WTC11 (cell line): Measurements from ENCODE around the gene ADRA2C. TPM values are rescaled to one million over a fixed set of nuclear protein-coding genes. Genes with fewer than 3 reads are reported as not detected.

Experiments
- ATAC-seq: fragments of 200-7000 bp; cut with Tn5 transposase; 2 replicates; pipeline ENCODE4 v1.10.0; 2021; ENCODE audit warnings: mild to moderate bottlenecking, moderate library complexity
- CTCF ChIA-PET: fragments of 300-600 bp; sonication (Branson Sonifier 250); formaldehyde crosslinking; loops from one replicate; lab custom pipeline; 2021; ENCODE audit warnings: antibody characterized with exemption; lab: Charles Lee
- POLR2A ChIA-PET: fragments of 350-600 bp; sonication (Branson Sonifier 250); formaldehyde crosslinking; loops from one replicate; lab custom pipeline; 2021; ENCODE audit warnings: antibody characterized with exemption; lab: Charles Lee
- DNase-seq: peaks from one replicate; pipeline ENCODE4 v3.0.0; 2021; ENCODE audit warnings: low spot score
- H3K27ac Mint-ChIP-seq: 2 replicates; pipeline ENCODE4 v1.8.0; 2021; ENCODE audit warnings: mixed read lengths
- H3K27me3 Mint-ChIP-seq: 2 replicates; pipeline ENCODE4 v1.8.0; 2021; ENCODE audit warnings: low read depth, mild to moderate bottlenecking, moderate library complexity, mixed read lengths
- H3K36me3 Mint-ChIP-seq: 2 replicates; pipeline ENCODE4 v1.8.0; 2021; ENCODE audit warnings: mixed read lengths
- H3K4me1 Mint-ChIP-seq: 2 replicates; pipeline ENCODE4 v1.8.0; 2022; ENCODE audit warnings: mixed read lengths
- H3K4me3 Mint-ChIP-seq: 2 replicates; pipeline ENCODE4 v1.8.0; 2021; ENCODE audit warnings: mild to moderate bottlenecking, moderate library complexity, mixed read lengths
- H3K9me3 Mint-ChIP-seq: 2 replicates; pipeline ENCODE4 v1.8.0; 2021; ENCODE audit warnings: mixed read lengths
- ATF1 ChIP-seq: sonication (generic); formaldehyde crosslinking; IDR thresholded peaks from 2 replicates; pipeline ENCODE4 v1.8.1; 2023; ENCODE audit warnings: mild to moderate bottlenecking, moderate library complexity, missing genetic modification reagents
- CREM ChIP-seq: sonication (generic); formaldehyde crosslinking; IDR thresholded peaks from 2 replicates; pipeline ENCODE4 v1.8.1; 2022; ENCODE audit warnings: mild to moderate bottlenecking, missing genetic modification reagents, moderate library complexity
- ELF4 ChIP-seq: sonication (generic); formaldehyde crosslinking; IDR thresholded peaks from 2 replicates; pipeline ENCODE4 v1.8.1; 2022; ENCODE audit warnings: low read depth, mild to moderate bottlenecking, moderate library complexity, missing genetic modification reagents
- GTF2I ChIP-seq: fragments of 250-450 bp; sonication (Bioruptor Pico); conservative IDR thresholded peaks from 2 replicates; pipeline ENCODE4 v1.4.0; 2021; ENCODE audit warnings: mild to moderate bottlenecking
- IRF1 ChIP-seq: sonication (generic); formaldehyde crosslinking; IDR thresholded peaks from 2 replicates; pipeline ENCODE4 v1.8.0; 2023; ENCODE audit warnings: missing genetic modification reagents
- PRRX2 ChIP-seq: fragments of 250-450 bp; sonication (Bioruptor Pico); IDR thresholded peaks from 2 replicates; pipeline ENCODE4 v1.8.0; 2021; ENCODE audit warnings: mild to moderate bottlenecking
- RORB ChIP-seq: fragments of 250-450 bp; sonication (Bioruptor Pico); IDR thresholded peaks from 2 replicates; pipeline ENCODE4 v1.9.0; 2021; ENCODE audit warnings: mild to moderate bottlenecking
- SOX15 ChIP-seq: fragments of 250-450 bp; sonication (Bioruptor Pico); IDR thresholded peaks from 2 replicates; pipeline ENCODE4 v1.9.0; 2021; ENCODE audit warnings: mild to moderate bottlenecking
- STAT6 ChIP-seq: sonication (generic); formaldehyde crosslinking; conservative IDR thresholded peaks from 2 replicates; pipeline ENCODE4 v1.8.1; 2023; ENCODE audit warnings: mild to moderate bottlenecking, low read depth, missing genetic modification reagents, moderate library complexity
- TP53 ChIP-seq: sonication (generic); formaldehyde crosslinking; IDR thresholded peaks from 2 replicates; pipeline ENCODE4 v1.8.1; 2023; ENCODE audit warnings: mild to moderate bottlenecking, missing genetic modification reagents
- USF1 ChIP-seq: sonication (generic); formaldehyde crosslinking; IDR thresholded peaks from 2 replicates; pipeline ENCODE4 v1.8.0; 2022; ENCODE audit warnings: mild to moderate bottlenecking, missing genetic modification reagents
- ZBTB43 ChIP-seq: sonication (generic); formaldehyde crosslinking; IDR thresholded peaks from 2 replicates; pipeline ENCODE4 v1.8.1; 2023; ENCODE audit warnings: mild to moderate bottlenecking, missing genetic modification reagents
- ZNF138 ChIP-seq: sonication (generic); formaldehyde crosslinking; conservative IDR thresholded peaks from 2 replicates; pipeline ENCODE4 v1.8.1; 2022; ENCODE audit warnings: mild to moderate bottlenecking, moderate library complexity, missing genetic modification reagents
- ZNF232 ChIP-seq: sonication (generic); formaldehyde crosslinking; IDR thresholded peaks from 2 replicates; pipeline ENCODE4 v1.8.0; 2022; ENCODE audit warnings: mild to moderate bottlenecking, missing genetic modification reagents
- ZNF317 ChIP-seq: sonication (generic); formaldehyde crosslinking; IDR thresholded peaks from 2 replicates; pipeline ENCODE4 v1.8.1; 2023; ENCODE audit warnings: low read depth, mild to moderate bottlenecking, moderate library complexity, missing genetic modification reagents, borderline replicate concordance
- ZNF423 ChIP-seq: fragments of 250-450 bp; sonication (Bioruptor Pico); IDR thresholded peaks from 2 replicates; pipeline ENCODE4 v2.1.2; 2022; ENCODE audit warnings: mild to moderate bottlenecking, moderate library complexity
- total RNA-seq: library from RNA; stranded (reverse); gene quantifications from 3 replicates; pipeline ENCODE4 v1.2.3, GENCODE V29; 2021
- TF ChIP-seq, protein P1 (sequence below): sonication (generic); formaldehyde crosslinking; IDR thresholded peaks from 2 replicates; pipeline ENCODE4 v1.8.1; 2022; ENCODE audit warnings: low read depth, mild to moderate bottlenecking, moderate library complexity, missing genetic modification reagents, borderline replicate concordance
- TF ChIP-seq, protein P2 (sequence below): fragments of 250-450 bp; sonication (Bioruptor Pico); IDR thresholded peaks from 2 replicates; pipeline ENCODE4 v1.9.0; 2021; ENCODE audit warnings: mild to moderate bottlenecking
- TF ChIP-seq, protein P3 (sequence below): sonication (generic); formaldehyde crosslinking; IDR thresholded peaks from 2 replicates; pipeline ENCODE4 v1.8.1; 2022; ENCODE audit warnings: low read depth, missing genetic modification reagents, borderline replicate concordance
- TF ChIP-seq, protein P4 (sequence below): fragments of 250-450 bp; sonication (Bioruptor Pico); conservative IDR thresholded peaks from 2 replicates; pipeline ENCODE4 v1.9.0; 2021; ENCODE audit warnings: mild to moderate bottlenecking

The ADRA2C gene
- total RNA-seq, 1 experiment from 2014 or later = 21.8 TPM

GRCh38 chr4:3809028-3809427 lies 42.8 kb downstream of the ADRA2C start:
- H3K27ac Mint-ChIP-seq = no peak overlapping the region
- ChIA-PET CTCF (interaction anchor here (0.6 to 2.4 kb wide), 8 partner anchors 16 to 1084 kb away, joined by 3 to 14 read pairs (median 4); no protein-coding TSS in a partner anchor), POLR2A (no interaction called here)
- H3K4me3 Mint-ChIP-seq = no peak overlapping the region
- no peaks in the 10 kb centered on the region for H3K36me3 Mint-ChIP-seq
- ATAC-seq = no peak
- peaks cover 5% of the 10 kb centered on the region; the same call in 1 of the 2 replicates for H3K27me3 Mint-ChIP-seq
- peaks cover 3% of the 10 kb centered on the region; the same call in 1 of the 2 replicates for H3K9me3 Mint-ChIP-seq
- DNase-seq = no peak
- peaks cover 18% of the 10 kb centered on the region for H3K4me1 Mint-ChIP-seq
- TF ChIP-seq CREM (no peak), ATF1 (CRISPR knock-in tag) (no peak), USF1 (no peak), ZNF423 (no peak), ELF4 (CRISPR knock-in tag) (no peak), SOX15 (CRISPR knock-in tag) (no peak), ZNF232 (CRISPR knock-in tag) (no peak), IRF1 (CRISPR knock-in tag) (no peak), PRRX2 (CRISPR knock-in tag) (no peak), GTF2I (CRISPR knock-in tag) (no peak), RORB (CRISPR knock-in tag) (no peak), ZNF317 (CRISPR knock-in tag) (no peak)
- TF ChIP-seq, protein P1, sequence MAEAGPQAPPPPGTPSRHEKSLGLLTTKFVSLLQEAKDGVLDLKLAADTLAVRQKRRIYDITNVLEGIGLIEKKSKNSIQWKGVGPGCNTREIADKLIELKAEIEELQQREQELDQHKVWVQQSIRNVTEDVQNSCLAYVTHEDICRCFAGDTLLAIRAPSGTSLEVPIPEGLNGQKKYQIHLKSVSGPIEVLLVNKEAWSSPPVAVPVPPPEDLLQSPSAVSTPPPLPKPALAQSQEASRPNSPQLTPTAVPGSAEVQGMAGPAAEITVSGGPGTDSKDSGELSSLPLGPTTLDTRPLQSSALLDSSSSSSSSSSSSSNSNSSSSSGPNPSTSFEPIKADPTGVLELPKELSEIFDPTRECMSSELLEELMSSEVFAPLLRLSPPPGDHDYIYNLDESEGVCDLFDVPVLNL (CRISPR knock-in tag) = no peak
- TF ChIP-seq, protein P2, sequence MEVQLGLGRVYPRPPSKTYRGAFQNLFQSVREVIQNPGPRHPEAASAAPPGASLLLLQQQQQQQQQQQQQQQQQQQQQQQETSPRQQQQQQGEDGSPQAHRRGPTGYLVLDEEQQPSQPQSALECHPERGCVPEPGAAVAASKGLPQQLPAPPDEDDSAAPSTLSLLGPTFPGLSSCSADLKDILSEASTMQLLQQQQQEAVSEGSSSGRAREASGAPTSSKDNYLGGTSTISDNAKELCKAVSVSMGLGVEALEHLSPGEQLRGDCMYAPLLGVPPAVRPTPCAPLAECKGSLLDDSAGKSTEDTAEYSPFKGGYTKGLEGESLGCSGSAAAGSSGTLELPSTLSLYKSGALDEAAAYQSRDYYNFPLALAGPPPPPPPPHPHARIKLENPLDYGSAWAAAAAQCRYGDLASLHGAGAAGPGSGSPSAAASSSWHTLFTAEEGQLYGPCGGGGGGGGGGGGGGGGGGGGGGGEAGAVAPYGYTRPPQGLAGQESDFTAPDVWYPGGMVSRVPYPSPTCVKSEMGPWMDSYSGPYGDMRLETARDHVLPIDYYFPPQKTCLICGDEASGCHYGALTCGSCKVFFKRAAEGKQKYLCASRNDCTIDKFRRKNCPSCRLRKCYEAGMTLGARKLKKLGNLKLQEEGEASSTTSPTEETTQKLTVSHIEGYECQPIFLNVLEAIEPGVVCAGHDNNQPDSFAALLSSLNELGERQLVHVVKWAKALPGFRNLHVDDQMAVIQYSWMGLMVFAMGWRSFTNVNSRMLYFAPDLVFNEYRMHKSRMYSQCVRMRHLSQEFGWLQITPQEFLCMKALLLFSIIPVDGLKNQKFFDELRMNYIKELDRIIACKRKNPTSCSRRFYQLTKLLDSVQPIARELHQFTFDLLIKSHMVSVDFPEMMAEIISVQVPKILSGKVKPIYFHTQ = no peak
- TF ChIP-seq, protein P3, sequence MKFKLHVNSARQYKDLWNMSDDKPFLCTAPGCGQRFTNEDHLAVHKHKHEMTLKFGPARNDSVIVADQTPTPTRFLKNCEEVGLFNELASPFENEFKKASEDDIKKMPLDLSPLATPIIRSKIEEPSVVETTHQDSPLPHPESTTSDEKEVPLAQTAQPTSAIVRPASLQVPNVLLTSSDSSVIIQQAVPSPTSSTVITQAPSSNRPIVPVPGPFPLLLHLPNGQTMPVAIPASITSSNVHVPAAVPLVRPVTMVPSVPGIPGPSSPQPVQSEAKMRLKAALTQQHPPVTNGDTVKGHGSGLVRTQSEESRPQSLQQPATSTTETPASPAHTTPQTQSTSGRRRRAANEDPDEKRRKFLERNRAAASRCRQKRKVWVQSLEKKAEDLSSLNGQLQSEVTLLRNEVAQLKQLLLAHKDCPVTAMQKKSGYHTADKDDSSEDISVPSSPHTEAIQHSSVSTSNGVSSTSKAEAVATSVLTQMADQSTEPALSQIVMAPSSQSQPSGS (CRISPR knock-in tag) = no peak

GRCh38 chr4:3809451-3810110 lies 43.4 kb downstream of the ADRA2C start:
- ATAC-seq (0 out of 2 replicates have a peak, but pooled peaks have one; percentile 16), DNase-seq (no peak)
- no peak overlapping the region for H3K4me3 Mint-ChIP-seq
- ChIA-PET POLR2A (no interaction called here), CTCF (interaction anchor here (0.6 to 2.4 kb wide), 12 partner anchors 17 to 1084 kb away, joined by 3 to 14 read pairs (median 4); no protein-coding TSS in a partner anchor)
- H3K36me3 Mint-ChIP-seq = no peaks in the 10 kb centered on the region
- H3K9me3 Mint-ChIP-seq = peaks cover 4% of the 10 kb centered on the region; the same call in 1 of the 2 replicates
- H3K4me1 Mint-ChIP-seq = peaks cover 16% of the 10 kb centered on the region
- H3K27me3 Mint-ChIP-seq = peaks cover 5% of the 10 kb centered on the region; the same call in 1 of the 2 replicates
- no peak overlapping the region for H3K27ac Mint-ChIP-seq
- TF ChIP-seq, protein P4, sequence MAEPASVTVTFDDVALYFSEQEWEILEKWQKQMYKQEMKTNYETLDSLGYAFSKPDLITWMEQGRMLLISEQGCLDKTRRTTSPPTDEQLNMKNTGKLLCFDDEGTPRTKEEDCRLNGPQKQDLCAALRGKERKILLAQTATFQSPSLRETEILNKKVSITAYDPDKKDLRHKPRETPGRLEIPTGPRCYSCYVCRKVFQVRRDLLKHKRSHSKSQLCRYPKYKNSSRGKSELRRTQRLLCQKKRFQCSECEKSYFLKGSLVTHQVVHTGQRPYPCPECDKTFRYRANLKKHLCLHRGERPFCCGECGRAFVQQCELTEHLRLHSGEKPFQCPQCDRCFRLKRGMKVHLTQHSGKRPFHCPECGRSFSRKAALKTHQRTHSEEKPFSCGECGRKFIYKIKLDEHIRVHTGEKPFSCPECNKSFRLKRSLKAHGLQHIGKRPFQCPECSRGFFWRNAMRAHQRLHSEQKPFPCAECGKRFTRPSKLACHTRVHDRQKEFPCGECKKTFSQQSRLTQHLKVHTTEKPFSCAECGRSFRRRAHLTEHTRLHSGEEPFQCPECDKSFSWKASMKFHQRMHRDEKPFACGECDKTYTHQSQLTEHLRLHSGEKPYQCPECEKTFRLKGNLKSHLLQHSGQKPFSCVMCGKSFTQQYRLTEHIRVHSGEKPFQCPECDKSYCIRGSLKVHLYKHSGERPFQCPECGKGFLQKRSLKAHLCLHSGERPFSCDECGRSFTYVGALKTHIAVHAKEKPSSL (CRISPR knock-in tag) = no peak
- no peak for TF ChIP-seq STAT6 (CRISPR knock-in tag)
- TF ChIP-seq ZBTB43 (CRISPR knock-in tag) = no peak
- TF ChIP-seq ZNF138 = no peak
- no peak for TF ChIP-seq TP53 (CRISPR knock-in tag)
